GM12891 (cell line): ENCODE measurements around the gene UROS.
A peak's percentile ranks its signal among the peaks of the same experiment; 100 is the strongest.

ENCODE experiments used
- DNase-seq: peaks from one replicate; pipeline ENCODE4 v3.0.0; 2011; ENCODE audit warnings: low spot score; ENCODE audit not compliant: insufficient read length
- FAIRE-seq: peaks from 2 replicates; lab custom pipeline; 2011; peaks lifted over from hg19 to GRCh38; lab: Jason Lieb, UNC
- PAX5 ChIP-seq: IDR thresholded peaks from 2 replicates; pipeline ENCODE4 v1.6.1; 2011; ENCODE audit warnings: low read length, moderate library complexity, mild to moderate bottlenecking; ENCODE audit not compliant: insufficient read depth, severe bottlenecking
- POLR2A ChIP-seq: IDR thresholded peaks from 2 replicates; pipeline ENCODE4 v1.6.1; 2011; ENCODE audit warnings: low read depth, low read length, control low read depth
- POLR2AphosphoS5 ChIP-seq: IDR thresholded peaks from 2 replicates; pipeline ENCODE4 v1.6.1; 2011; ENCODE audit warnings: low read depth, low read length, control low read depth
- POU2F2 ChIP-seq: IDR thresholded peaks from 2 replicates; pipeline ENCODE4 v1.6.1; 2011; ENCODE audit warnings: low read depth, mild to moderate bottlenecking, control low read depth, low read length, moderate library complexity
- SPI1 ChIP-seq: IDR thresholded peaks from 2 replicates; pipeline ENCODE4 v1.6.1; 2011; ENCODE audit warnings: low read depth, low read length, control low read depth
- TAF1 ChIP-seq: IDR thresholded peaks from 2 replicates; pipeline ENCODE4 v1.6.1; 2011; ENCODE audit warnings: low read depth, low read length, control low read depth

UROS gene

DNA sequence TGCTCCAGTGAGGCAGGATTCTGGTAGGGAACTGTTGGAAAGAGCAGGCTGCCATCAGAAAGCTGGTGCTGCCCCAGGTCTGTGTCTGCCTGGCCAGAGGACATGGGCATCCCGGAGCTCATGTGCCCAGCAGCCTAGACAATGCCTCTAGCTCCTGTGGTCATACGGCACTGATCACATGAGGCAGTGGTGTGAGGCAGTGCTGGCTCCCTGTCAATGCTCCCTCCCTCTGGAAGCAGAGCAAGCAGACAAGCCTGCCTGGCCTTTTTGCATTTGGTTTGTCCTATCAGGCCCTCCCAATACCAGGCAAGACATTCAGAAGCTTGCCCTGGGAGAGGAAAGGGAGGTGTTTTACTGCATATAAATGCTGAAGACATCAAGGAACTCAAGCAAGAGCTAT is 27.9 kb downstream of the UROS start:
- FAIRE-seq: no peak
- TF ChIP-seq PAX5 (no peak), SPI1 (no peak), POLR2AphosphoS5 (no peak), POU2F2 (no peak), POLR2A (no peak), TAF1 (no peak)

DNA sequence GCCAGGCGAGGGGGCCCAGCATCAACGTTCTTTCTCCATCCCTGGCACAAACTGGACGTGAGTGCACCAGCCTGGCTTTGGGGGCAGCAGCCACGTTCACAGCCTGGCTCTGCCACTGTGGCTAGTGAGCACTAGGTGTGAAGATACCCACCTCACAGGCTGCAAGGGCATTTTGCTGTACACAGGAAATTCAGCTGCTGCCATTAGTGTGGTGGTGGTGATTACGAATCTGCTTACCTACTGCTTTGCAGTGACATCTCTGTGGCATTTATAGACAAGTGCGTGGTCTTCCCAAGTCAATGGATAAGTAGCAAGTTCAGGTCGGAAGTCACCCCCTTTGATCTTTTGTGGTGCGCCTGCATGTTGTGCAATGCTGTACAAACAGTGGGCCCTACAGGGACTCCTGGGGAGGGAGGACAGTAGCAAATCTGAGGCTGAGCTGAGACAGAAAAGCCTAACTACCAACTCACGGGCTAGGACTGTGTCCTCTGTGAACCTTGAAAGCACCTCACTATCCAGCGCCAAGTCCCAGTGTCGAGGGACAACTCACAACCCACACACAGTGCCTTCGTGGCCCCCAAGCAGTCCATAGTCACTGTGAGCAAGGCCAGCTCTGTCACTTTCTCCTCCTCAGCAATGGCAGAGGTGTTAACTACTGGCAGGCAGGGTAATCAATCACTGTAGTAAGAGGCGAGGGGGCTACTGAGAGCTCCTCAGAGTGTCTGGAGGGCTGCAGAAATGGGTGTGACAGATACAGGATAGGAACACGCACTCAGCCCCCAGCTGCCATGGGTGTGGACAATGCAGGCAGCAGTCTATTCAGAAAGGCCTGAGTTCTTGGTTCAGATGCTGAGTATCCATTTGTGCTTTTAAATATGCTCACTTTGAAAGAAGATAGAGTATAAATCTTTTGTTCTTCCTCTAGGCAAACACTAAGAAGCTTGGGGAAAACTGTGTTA is 30.4 kb downstream of the UROS start:
- DNase-seq (no peak), FAIRE-seq (no peak)
- TF ChIP-seq PAX5 (no peak), SPI1 (no peak), POLR2A (no peak), TAF1 (no peak), POU2F2 (no peak), POLR2AphosphoS5 (no peak)

More for the DNA sequence above, 27.9 kb downstream of the UROS start:
- DNase-seq: no peak

- TF ChIP-seq POU2F2 (no peak), POLR2AphosphoS5 (no peak), POLR2A (no peak), TAF1 (no peak), PAX5 (no peak), SPI1 (no peak)
- DNase-seq (no peak), FAIRE-seq (no peak)
Observed at GRCh38 chr10:125788156-125789034, 34.7 kb downstream of the UROS start.

- TF ChIP-seq POU2F2: no peak
- TF ChIP-seq POLR2A: no peak
- TF ChIP-seq TAF1: no peak
- no peak for TF ChIP-seq SPI1
- TF ChIP-seq PAX5: no peak
- no peak for TF ChIP-seq POLR2AphosphoS5
- DNase-seq: no peak
- no peak for FAIRE-seq
Observed at GRCh38 chr10:125785791-125786190, 37.3 kb downstream of the UROS start.

DNA sequence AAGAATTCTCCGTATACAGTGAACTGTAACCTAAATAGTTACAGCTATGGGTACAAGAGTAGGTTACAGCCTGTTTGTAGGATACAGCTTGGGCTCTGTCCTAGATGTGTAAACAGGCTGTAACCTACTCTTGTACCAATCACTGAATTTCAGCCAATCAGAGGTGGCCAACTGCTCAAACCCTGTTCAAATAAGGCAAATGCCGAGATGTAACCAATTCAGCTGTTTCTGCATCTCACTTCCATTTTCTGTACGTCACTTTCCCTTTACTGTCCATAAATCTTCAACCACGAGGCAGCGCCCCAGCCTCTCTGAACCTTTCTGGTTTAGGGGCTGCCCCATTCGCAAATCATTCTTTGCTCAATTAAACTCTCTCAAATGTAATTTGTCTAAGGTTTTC is 39.1 kb downstream of the UROS start:
- FAIRE-seq: peak; percentile 84
- peak; percentile 41; the same call in 1 of the 2 replicates for TF ChIP-seq SPI1
- TF ChIP-seq POLR2AphosphoS5: no peak
- no peak for DNase-seq

DNA sequence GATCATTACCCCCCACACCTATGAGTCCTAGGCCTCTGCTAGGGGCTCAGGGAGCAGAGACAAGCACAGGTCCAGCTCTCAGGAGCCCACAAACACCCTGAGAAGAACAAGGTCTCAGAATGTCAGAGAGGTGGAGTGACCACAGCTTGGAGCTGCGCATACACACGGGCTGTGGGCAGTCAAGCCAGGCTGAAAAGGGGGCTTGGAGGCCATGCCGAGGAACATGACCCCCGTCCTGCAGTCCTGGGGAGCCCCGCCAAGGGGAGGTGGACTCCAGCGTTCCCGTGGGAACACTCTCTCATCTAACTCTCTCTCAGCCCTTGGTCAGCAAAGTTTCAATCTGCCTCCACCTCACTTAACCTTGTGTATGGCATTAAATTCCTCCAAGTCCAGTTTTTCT is 39.6 kb downstream of the UROS start:
- DNase-seq (no peak), FAIRE-seq (no peak)
- no peak for TF ChIP-seq POLR2A
- no peak for TF ChIP-seq TAF1
- TF ChIP-seq POLR2AphosphoS5: no peak
- no peak for TF ChIP-seq POU2F2
- no peak for TF ChIP-seq PAX5
- no peak for TF ChIP-seq SPI1

- TF ChIP-seq POU2F2 (no peak), SPI1 (no peak), POLR2A (no peak), POLR2AphosphoS5 (no peak), PAX5 (no peak), TAF1 (no peak)
- DNase-seq (no peak), FAIRE-seq (no peak)
Observed at GRCh38 chr10:125782616-125783015, 40.4 kb downstream of the UROS start.

GRCh38 chr10:125782054-125782453 is 41.0 kb downstream of the UROS start:
- TF ChIP-seq SPI1 (no peak), POU2F2 (no peak), POLR2A (no peak), PAX5 (no peak)
- FAIRE-seq: no peak

DNA sequence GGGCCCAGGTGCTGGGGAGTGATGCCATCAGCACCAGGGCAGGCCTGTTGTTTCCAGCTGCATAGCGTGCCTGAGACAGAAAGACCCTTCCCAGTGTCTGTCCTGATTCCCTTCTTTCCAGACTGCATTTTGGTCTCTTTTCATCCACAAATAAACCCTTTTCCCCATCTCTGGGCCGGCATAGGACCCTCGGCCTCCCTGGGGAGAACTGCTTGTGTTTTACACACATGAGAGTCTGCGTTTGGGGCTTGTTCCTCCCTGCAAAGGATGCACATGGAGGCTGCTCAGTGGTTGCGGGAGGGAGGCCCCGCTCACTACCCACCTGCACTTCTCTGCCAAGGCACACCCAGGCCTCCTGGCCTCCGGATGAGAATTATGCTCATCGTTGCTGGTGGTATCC is 41.7 kb downstream of the UROS start:
- no peak for DNase-seq
- FAIRE-seq: no peak
- no peak for TF ChIP-seq POU2F2
- TF ChIP-seq POLR2AphosphoS5: no peak
- no peak for TF ChIP-seq PAX5
- no peak for TF ChIP-seq POLR2A
- TF ChIP-seq TAF1: no peak
- TF ChIP-seq SPI1: no peak

More at GRCh38 chr10:125782054-125782453, 41.0 kb downstream of the UROS start:
- DNase-seq: no peak
